ENCODE measurements around the gene KCNC3. TPM values are rescaled to one million over a fixed set of nuclear protein-coding genes. Genes with fewer than 3 reads are reported as not detected.

Gene KCNC3
- total and polyA plus RNA-seq, 7 donors: 0.36 to 1.6 (median 0.88) TPM; not detected in 3

GRCh38 chr19:50293263-50294004 is 35.7 kb downstream of the KCNC3 start:
- Histone ChIP-seq H3K4me1 (no peaks in the 10 kb centered on the region), H3K9me3 (peaks cover 0 to 5% (median 0%) of the 10 kb centered on the region in 4 donors), H3K36me3 (no peaks in the 10 kb centered on the region), H3K27me3 (peaks cover 0 to 41% (median 5%) of the 10 kb centered on the region in 3 donors), H3K27ac (no peak overlapping the region), H3K4me3 (no peak overlapping the region)
- no peak for DNase-seq
- intact Hi-C loops (cut with DNase I): no loop called here
- WGBS, 2 donors: 78 to 85% methylated on average over 14 of the region's 14 CpGs
- no peak for TF ChIP-seq EP300 (IDR thresholded peaks at IDR 0.05)
- no peak for TF ChIP-seq CTCF (IDR thresholded peaks at IDR 0.05)
- TF ChIP-seq POLR2AphosphoS5 (IDR thresholded peaks at IDR 0.05): no peak
- TF ChIP-seq POLR2A (IDR thresholded peaks at IDR 0.05): no peak

GRCh38 chr19:50292216-50292827 is 36.9 kb downstream of the KCNC3 start:
- 77 to 86% methylated on average over 11 of the region's 11 CpGs for WGBS, 2 donors
- Histone ChIP-seq H3K9me3 (peaks cover 0 to 5% (median 0%) of the 10 kb centered on the region in 4 donors), H3K4me3 (no peak overlapping the region), H3K36me3 (no peaks in the 10 kb centered on the region), H3K27me3 (peaks cover 0 to 44% (median 5%) of the 10 kb centered on the region in 3 donors), H3K27ac (no peak overlapping the region), H3K4me1 (no peaks in the 10 kb centered on the region)
- DNase-seq: no peak
- intact Hi-C loops (cut with DNase I): no loop called here
- TF ChIP-seq EP300 (IDR thresholded peaks at IDR 0.05): no peak
- no peak for TF ChIP-seq POLR2A (IDR thresholded peaks at IDR 0.05)
- TF ChIP-seq POLR2AphosphoS5 (IDR thresholded peaks at IDR 0.05): no peak
- TF ChIP-seq CTCF (IDR thresholded peaks at IDR 0.05): no peak

GRCh38 chr19:50290775-50291174 is 38.4 kb downstream of the KCNC3 start:
- peaks cover 0 to 12% (median 9%) of the 10 kb centered on the region in 4 donors for H3K9me3 ChIP-seq
- no peak for DNase-seq
- H3K27me3 ChIP-seq: peaks cover 0 to 44% (median 5%) of the 10 kb centered on the region in 3 donors
- no peak overlapping the region for H3K27ac ChIP-seq
- WGBS, 2 donors: 75 to 93% methylated on average over 15 of the region's 15 CpGs
- intact Hi-C loops (cut with DNase I): no loop called here
- TF ChIP-seq POLR2A (IDR thresholded peaks at IDR 0.05): no peak
- no peak for TF ChIP-seq EP300 (IDR thresholded peaks at IDR 0.05)
- no peak for TF ChIP-seq POLR2AphosphoS5 (IDR thresholded peaks at IDR 0.05)
- no peak for TF ChIP-seq CTCF (IDR thresholded peaks at IDR 0.05)
- no peaks in the 10 kb centered on the region for H3K36me3 ChIP-seq
- no peaks in the 10 kb centered on the region for H3K4me1 ChIP-seq
- no peak overlapping the region for H3K4me3 ChIP-seq

- 70 to 88% methylated on average over 6 of the region's 6 CpGs for WGBS, 2 donors
Measured at GRCh38 chr19:50290011-50290410, 39.2 kb downstream of the KCNC3 start.

More at GRCh38 chr19:50290011-50290410, 39.2 kb downstream of the KCNC3 start:
- no peak for DNase-seq
- TF ChIP-seq CTCF (IDR thresholded peaks at IDR 0.05) (no peak), POLR2AphosphoS5 (IDR thresholded peaks at IDR 0.05) (no peak), EP300 (IDR thresholded peaks at IDR 0.05) (no peak), POLR2A (IDR thresholded peaks at IDR 0.05) (no peak)
- Histone ChIP-seq H3K27ac (no peak overlapping the region), H3K27me3 (peaks cover 0 to 44% (median 5%) of the 10 kb centered on the region in 3 donors), H3K36me3 (no peaks in the 10 kb centered on the region), H3K4me1 (no peaks in the 10 kb centered on the region), H3K9me3 (peaks cover 0 to 16% (median 9%) of the 10 kb centered on the region in 4 donors), H3K4me3 (no peak overlapping the region)
- intact Hi-C loops (cut with DNase I): no loop called here
